Activated gamma-delta T cell (primary cell): ENCODE data around the gene DTL.

Experiments
- DNase-seq: peaks from one replicate; lab custom pipeline; 2025; lab: John Stamatoyannopoulos, UW

The DTL gene

GRCh38 chr1:212097360-212097759 lies 61.8 kb downstream of the DTL start:
- DNase-seq: no peak

- DNase-seq: no peak
Measured at GRCh38 chr1:212098310-212098709, 62.8 kb downstream of the DTL start.

- DNase-seq: no peak
Measured at GRCh38 chr1:212098771-212099170, 63.2 kb downstream of the DTL start.

- no peak for DNase-seq
Measured at GRCh38 chr1:212101251-212101650, 65.7 kb downstream of the DTL start.

DNA sequence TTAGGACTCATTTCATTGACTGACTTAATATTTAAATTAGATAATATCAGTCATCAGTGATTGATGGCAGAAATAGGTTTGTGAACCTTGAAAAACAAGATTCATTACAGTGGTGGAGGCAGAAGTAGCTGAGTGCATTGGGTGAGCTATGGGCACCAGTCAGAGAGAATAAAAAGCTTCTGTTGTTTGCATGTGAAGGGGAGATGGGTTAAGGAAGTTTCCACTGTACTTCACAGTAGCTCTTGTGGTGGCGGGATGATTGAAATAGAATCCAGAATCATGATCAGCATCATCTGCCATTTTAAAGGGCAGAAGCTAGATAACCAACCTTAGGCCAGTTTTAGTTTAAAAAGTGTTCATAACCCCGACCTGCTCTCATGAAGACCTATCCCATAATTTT lies 66.2 kb downstream of the DTL start:
- no peak for DNase-seq

DNA sequence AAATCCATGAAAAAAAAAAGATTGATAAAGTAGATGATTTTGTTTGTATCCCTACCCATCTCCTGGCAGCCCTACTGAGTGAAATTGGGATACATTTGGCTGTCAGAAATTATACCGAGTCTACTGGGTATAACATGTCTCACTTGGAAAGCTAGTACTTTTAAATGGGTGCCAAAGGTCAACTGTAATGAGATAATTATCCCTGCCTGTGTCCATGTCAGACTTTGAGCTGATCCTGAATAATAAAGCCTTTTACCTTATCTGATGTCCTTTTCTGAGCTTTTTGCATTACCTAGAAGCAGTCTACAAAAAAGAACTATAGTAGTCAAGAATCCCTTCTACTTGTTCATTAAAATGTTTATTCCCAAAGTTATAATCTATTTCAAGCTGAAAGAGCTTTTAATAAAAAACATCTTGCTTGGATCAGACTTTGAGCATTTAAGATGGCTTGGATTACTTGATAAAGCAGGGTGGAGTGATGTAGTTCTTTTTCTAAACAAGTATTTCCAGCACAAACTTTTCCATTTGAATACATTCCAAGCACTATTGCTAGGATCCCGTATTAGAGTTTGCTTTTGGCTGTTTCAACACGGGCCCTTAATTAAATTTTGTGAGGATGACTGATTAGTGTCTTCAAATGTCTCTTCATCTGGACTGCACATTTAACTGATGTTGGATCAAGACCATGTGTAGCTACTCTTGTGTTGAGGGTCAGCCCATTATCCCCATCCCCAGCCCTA lies 69.2 kb downstream of the DTL start:
- no peak for DNase-seq

DNA sequence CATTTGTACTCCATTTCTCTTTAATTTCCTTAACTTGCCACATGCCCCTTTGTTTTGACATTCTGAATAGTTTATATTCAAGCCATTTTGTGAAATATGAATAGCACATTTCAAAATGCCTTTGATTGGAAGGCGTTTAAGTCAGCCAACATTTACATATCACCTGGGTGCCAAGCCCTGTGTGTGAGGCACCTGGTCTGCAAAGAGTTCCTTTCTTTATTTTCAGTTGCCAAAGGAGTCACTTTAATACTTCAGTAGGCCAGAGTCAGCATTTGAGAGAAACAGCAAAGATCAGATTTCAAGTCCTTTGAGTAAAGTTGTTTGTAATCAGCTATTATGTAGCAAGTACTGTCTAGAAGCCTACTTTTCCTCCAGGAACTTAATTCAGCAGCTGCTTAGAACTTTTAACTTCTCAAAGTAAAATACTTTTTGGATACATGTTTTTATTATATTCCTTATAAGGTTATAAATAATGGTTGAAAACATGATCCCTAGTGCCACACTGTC lies 70.8 kb downstream of the DTL start:
- no peak for DNase-seq

GRCh38 chr1:212107481-212107880 lies 71.9 kb downstream of the DTL start:
- no peak for DNase-seq

GRCh38 chr1:212108187-212108586 lies 72.6 kb downstream of the DTL start:
- no peak for DNase-seq

- DNase-seq: no peak
Measured at GRCh38 chr1:212108981-212109380, 73.4 kb downstream of the DTL start.

DNA sequence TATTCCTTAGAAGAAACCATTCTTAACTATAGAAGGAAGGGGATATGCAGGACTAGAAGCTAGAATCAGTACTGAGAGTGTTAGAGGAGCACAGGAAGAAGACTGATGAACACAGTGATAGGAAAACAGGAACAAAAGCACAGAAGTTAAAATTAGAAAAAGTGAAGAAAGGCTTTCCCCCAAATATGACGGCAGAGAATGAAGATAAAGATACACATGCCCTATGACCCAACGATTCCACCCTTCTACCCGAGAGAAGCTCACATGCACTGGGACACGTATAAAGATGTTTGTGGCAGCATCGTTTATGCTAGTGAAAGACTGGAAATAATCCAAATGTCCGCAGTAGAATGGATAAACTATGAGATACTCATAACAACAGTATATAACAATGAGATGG lies 74.2 kb downstream of the DTL start:
- no peak for DNase-seq

GRCh38 chr1:212110617-212111016 lies 75.1 kb downstream of the DTL start:
- DNase-seq: no peak

DNA sequence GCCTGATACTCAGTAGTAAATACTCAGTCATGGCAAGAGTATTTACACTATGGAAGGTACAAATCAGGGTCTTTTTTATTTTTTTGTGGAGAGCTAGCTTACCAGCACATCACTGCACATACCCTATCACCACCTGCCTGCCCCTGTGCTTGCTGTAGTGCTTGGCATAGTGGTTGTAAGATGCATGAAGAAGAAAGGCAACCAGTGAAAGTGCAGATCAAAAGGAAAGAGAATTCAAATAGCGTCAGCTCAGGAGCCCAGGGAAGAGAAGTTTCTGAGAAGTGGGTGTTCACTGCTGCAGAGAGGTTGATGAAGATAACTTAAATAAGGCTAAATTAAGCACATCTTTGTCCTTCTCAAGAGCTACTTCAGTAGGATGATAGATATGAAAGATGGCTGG lies 76.0 kb downstream of the DTL start:
- no peak for DNase-seq

- DNase-seq: no peak
Measured at GRCh38 chr1:212113706-212114105, 78.2 kb downstream of the DTL start.

DNA sequence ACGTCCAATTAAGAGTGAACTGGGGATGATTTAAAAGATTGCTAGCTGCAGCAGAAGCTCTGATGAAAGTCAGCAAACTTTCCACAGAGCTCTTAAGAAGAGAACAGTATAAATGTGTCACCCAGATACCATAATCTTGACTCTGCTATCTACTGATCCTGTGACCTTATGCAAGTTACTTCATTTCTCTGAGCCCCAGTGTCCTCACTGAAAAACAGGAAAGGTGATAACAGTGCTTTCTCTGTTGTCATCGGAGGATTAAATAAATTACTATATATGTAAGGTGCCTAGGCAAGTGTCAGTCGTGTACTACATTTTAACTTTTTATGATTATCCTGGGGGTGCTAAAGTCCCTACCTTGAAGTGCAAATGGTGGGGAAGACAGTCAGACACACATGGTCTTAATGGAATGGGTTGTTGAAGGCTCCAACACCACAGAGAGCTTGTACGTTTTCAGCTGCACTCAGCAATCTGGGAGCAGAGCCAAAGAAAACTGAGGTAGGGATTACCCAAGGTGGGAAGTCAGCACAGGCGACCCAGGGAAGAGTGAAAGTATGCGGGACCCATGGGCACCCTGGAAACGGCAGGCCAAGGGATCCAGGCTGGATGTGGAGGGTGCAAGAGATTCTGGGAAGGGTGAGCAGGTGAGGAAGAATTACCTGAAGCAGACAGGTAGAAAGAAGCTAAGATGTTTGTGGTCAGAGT lies 82.8 kb downstream of the DTL start:
- DNase-seq: no peak

GRCh38 chr1:212118872-212119260 lies 83.3 kb downstream of the DTL start:
- DNase-seq: no peak

DNA sequence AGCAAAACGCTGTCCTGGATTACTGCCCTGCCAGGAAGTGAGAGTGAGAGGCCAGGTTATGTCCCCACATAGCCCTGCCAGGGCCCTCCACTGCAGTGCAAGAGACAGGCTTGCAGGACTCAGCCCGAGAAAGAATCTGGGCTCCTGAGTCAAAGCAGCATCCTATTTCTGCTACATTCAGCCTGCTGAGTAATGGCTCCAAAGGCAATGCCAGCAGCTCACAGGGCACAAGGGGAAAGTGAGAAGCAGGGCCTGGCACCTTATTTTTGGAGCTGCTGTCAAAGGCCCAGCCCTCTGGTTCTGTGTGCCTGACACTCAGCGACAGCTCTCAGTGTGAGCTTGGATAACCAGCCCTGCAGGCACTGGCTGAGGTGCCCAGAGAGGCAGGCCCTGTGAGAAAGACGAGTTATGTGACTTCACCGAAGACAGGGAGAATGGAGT lies 83.9 kb downstream of the DTL start:
- no peak for DNase-seq

DNA sequence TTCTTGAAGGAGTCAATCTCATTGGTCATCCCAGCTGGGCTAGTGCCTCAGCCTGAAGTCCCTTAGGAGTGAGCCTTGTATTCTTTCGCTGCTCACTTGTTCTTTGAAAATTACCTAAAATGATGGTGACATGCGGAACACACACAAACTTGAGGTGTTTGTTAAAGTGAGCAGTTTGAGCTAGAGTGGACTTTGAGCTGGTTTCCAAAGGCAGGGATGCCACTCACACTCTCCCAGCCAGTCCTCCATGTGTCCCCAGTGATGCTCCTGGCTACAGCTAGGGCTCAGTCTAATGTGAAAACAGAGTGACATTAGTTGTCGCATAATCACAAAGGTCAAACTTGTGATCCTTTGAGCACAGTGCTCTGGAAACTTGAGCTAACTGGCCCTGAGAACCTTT lies 84.3 kb downstream of the DTL start:
- DNase-seq: no peak

DNA sequence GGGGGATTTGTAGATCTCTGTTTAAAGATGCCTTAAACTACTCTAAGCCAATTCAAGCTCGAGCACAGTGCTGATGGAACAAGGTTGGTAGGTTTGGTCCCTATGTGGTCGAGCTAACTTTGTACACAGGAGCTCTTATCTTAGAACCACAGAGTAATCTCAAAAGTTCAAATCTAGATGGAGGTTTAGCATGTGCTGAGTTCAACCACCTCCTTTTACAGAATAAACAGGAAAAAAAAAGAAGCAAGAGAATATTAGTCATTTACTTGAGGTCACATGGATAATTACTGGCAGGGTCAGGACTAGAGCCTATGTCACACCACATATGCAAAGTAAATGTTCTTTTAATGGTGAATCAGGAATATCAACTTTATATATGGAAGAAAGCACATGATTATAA lies 86.2 kb downstream of the DTL start:
- DNase-seq: no peak

DNA sequence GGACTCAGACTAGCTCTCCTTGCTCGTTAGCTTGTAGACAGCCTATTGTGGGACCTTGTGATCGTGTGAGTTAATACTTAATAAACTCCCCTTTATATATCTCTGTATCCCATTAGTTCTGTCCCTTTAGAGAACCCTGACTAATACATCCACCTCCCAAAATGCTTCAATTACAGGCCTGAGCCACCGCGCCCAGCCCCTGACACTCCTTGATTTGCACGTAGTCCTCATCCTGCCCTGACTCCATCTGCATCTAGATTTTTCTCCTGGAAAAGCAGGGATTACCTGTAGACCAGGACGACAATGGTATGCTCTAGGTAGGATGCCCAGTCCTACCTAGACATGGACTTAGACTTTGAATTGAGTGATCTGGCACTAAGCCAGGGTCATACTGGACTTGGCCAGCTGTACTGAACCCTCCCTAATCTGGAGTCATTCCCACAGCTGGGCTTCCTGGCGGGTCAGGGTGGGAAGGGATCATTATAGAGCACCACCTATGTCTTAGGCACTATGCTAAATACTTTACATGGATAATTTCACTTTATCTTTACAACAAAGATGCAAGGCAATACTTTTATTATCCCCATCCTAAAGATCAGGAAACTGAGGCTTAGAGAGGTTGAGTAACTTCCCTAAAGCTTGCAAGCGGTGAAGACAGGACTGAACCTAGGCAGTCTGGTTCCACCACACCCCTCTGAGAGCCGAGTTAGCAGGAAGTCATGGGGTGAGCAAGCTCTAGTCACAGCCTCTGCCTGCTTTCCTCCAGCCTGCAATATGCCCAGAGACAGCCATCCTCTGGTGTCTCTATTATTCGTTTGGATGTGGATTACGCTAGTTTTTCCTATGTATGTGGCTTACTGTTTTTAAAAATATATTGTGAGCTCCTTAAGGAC lies 89.4 kb downstream of the DTL start:
- no peak for DNase-seq

GRCh38 chr1:212125654-212126053 lies 90.1 kb downstream of the DTL start:
- no peak for DNase-seq

GRCh38 chr1:212127221-212127620 lies 91.7 kb downstream of the DTL start:
- DNase-seq: no peak
